Chondrocyte (in vitro differentiated cells): ENCODE data around the gene RPS27. TPM values are rescaled to one million over a fixed set of nuclear protein-coding genes. Genes with fewer than 3 reads are reported as not detected.

Experiments used
- DNase-seq: peaks from one replicate; pipeline ENCODE4 v3.0.0; 2021; ENCODE audit warnings: mixed read lengths, low spot score
- H3K27ac Mint-ChIP-seq: one replicate; pipeline ENCODE4 v1.8.0; 2021; ENCODE audit warnings: mild to moderate bottlenecking, moderate library complexity, mixed read lengths; ENCODE audit not compliant: unreplicated experiment
- H3K27me3 Mint-ChIP-seq: 2 replicates; pipeline ENCODE4 v1.8.0; 2021; ENCODE audit warnings: low read depth, mixed read lengths
- H3K36me3 Mint-ChIP-seq: 2 replicates; pipeline ENCODE4 v1.8.0; 2021; ENCODE audit warnings: low read depth, mixed read lengths
- H3K4me1 Mint-ChIP-seq: 2 replicates; pipeline ENCODE4 v1.8.0; 2021; ENCODE audit warnings: low read depth, mild to moderate bottlenecking, mixed read lengths
- H3K4me3 Mint-ChIP-seq: one replicate; pipeline ENCODE4 v1.8.0; 2021; ENCODE audit warnings: mild to moderate bottlenecking, moderate library complexity, mixed read lengths; ENCODE audit not compliant: unreplicated experiment
- H3K9me3 Mint-ChIP-seq: 2 replicates; pipeline ENCODE4 v1.8.0; 2021; ENCODE audit warnings: low read depth, mixed read lengths
- CTCF ChIP-seq: fragments of 200-600 bp; sonication (generic); IDR thresholded peaks from 2 replicates; pipeline ENCODE4 v1.5.0; 2021; ENCODE audit warnings: antibody characterized with exemption, mild to moderate bottlenecking, moderate library complexity
- total RNA-seq: library from RNA; stranded (reverse); gene quantifications from 3 replicates; pipeline ENCODE4 v1.2.1, GENCODE V29; 2021

The RPS27 gene
- total RNA-seq, 1 donor from 2014 or later = 951 TPM

GRCh38 chr1:153968000-153968363, 22.6 kb upstream of the RPS27 start:
- no peaks in the 10 kb centered on the region for H3K27me3 Mint-ChIP-seq
- H3K4me3 Mint-ChIP-seq = peak overlapping the region; percentile 95
- no peak for DNase-seq
- H3K9me3 Mint-ChIP-seq = no peaks in the 10 kb centered on the region
- TF ChIP-seq CTCF = peak; percentile 28
- peaks cover 45% of the 10 kb centered on the region for H3K4me1 Mint-ChIP-seq
- peak overlapping the region; percentile 98 for H3K27ac Mint-ChIP-seq
- no peaks in the 10 kb centered on the region for H3K36me3 Mint-ChIP-seq

GRCh38 chr1:153968408-153968807, 22.2 kb upstream of the RPS27 start:
- H3K27me3 Mint-ChIP-seq = no peaks in the 10 kb centered on the region
- peak overlapping the region; percentile 98 for H3K27ac Mint-ChIP-seq
- H3K36me3 Mint-ChIP-seq = no peaks in the 10 kb centered on the region
- H3K4me3 Mint-ChIP-seq = peak overlapping the region; percentile 95
- peaks cover 43% of the 10 kb centered on the region for H3K4me1 Mint-ChIP-seq
- no peaks in the 10 kb centered on the region for H3K9me3 Mint-ChIP-seq
- DNase-seq = no peak
- no peak for TF ChIP-seq CTCF

DNA sequence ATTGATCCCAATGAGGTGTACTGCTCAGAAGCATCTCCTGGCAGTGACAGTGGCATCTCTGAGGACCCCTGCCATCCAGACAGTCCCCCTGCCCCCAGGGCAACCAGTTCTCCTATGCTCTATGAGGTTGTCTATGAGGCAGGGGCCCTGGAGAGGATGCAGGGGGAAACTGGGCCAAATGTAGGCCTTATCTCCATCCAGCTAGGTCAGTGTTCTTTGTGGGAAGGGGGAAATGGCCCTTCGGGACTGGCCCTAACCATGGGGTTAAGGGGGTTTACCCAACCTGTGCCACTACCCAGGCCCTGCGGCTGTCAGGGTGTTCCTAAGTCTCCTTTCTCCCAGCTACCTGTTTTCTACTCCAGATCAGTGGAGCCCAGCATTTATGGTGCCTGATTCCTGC, 21.6 kb upstream of the RPS27 start:
- Mint-ChIP-seq H3K4me3 (no peak overlapping the region), H3K9me3 (no peaks in the 10 kb centered on the region), H3K27ac (no peak overlapping the region), H3K27me3 (no peaks in the 10 kb centered on the region), H3K4me1 (peaks cover 37% of the 10 kb centered on the region), H3K36me3 (no peaks in the 10 kb centered on the region)
- DNase-seq = no peak
- no peak for TF ChIP-seq CTCF

- Mint-ChIP-seq H3K27ac (no peak overlapping the region), H3K27me3 (no peaks in the 10 kb centered on the region), H3K4me1 (peaks cover 28% of the 10 kb centered on the region), H3K36me3 (peaks cover 5% of the 10 kb centered on the region), H3K9me3 (no peaks in the 10 kb centered on the region), H3K4me3 (no peak overlapping the region)
- TF ChIP-seq CTCF = no peak
- DNase-seq = no peak
Observed at GRCh38 chr1:153970346-153970745, 20.2 kb upstream of the RPS27 start.

- no peak overlapping the region for H3K27ac Mint-ChIP-seq
- peaks cover 11% of the 10 kb centered on the region for H3K36me3 Mint-ChIP-seq
- H3K9me3 Mint-ChIP-seq = no peaks in the 10 kb centered on the region
- no peak for DNase-seq
- no peaks in the 10 kb centered on the region for H3K27me3 Mint-ChIP-seq
- peaks cover 23% of the 10 kb centered on the region for H3K4me1 Mint-ChIP-seq
- no peak for TF ChIP-seq CTCF
- H3K4me3 Mint-ChIP-seq = no peak overlapping the region
Observed at GRCh38 chr1:153973071-153973470, 17.5 kb upstream of the RPS27 start.
